ENCODE data around the gene ATL3. TPM values are rescaled to one million over a fixed set of nuclear protein-coding genes. Genes with fewer than 3 reads are reported as not detected.

The ATL3 gene
- total RNA-seq, 1 experiment from 2014 or later = 24.0 TPM

- peak within 1 kb of the TSS; percentile 71 for H3K4me2 ChIP-seq (ENCODE audit: insufficient read depth, insufficient read length, low read length)
- no peak within 1 kb of the TSS for H2BK15ac ChIP-seq (ENCODE audit: low read depth, low read length)
- Mint-ChIP-seq H3K27me3 (ENCODE audit: low read depth) (no peaks in the 10 kb centered on the region), H3K36me3 (ENCODE audit: insufficient read depth in 1 of 3, low read depth in 3 of 3) (peaks cover 0 to 6% (median 0%) of the 10 kb centered on the region in 3 experiments; a peak in 3 of 7 replicates), H3K9me3 (no peaks in the 10 kb centered on the region), H3K4me1 (peaks cover 32 to 39% of the 10 kb centered on the region in 2 experiments), H3K4me3 (peak within 1 kb of the TSS; percentile 84 to 85), H3K27ac (peak within 1 kb of the TSS in 2 of 3 experiments; percentile 18 to 93; a peak in 3 of 7 replicates)
- H3T11ph ChIP-seq (ENCODE audit: low read length) = no peak within 1 kb of the TSS
- H2BK120ac ChIP-seq (ENCODE audit: low read depth, low read length, poor library complexity, severe bottlenecking) = no peak within 1 kb of the TSS
- no peak within 1 kb of the TSS for H4K91ac ChIP-seq (ENCODE audit: insufficient read length, low read depth, low read length)
- H3K4ac ChIP-seq (ENCODE audit: low read depth, low read length) = no peak within 1 kb of the TSS
- peaks cover 8% of the 10 kb centered on the region; the same call in 1 of the 2 replicates for H3K4me1 ChIP-seq (ENCODE audit: insufficient read depth, low read length)
- no peaks in the 10 kb centered on the region for H4K20me1 ChIP-seq (ENCODE audit: control insufficient read depth, insufficient read depth, insufficient read length)
- no peak within 1 kb of the TSS for H4K8ac ChIP-seq (replicated peaks; ENCODE audit: insufficient read length, low read depth, low read length)
- no peak within 1 kb of the TSS for H3K23ac ChIP-seq (ENCODE audit: insufficient read length, low read depth, low read length)
- no peak within 1 kb of the TSS for H2AK5ac ChIP-seq (ENCODE audit: insufficient read length, low read length)
- H3K9ac ChIP-seq (ENCODE audit: extremely low read depth, insufficient read length, low read length) = peak within 1 kb of the TSS; percentile 45
- H3K79me2 ChIP-seq (ENCODE audit: insufficient read depth, low read length) = peaks cover 11% of the 10 kb centered on the region; the same call in 1 of the 2 replicates
- peak within 1 kb of the TSS; percentile 37 for H3K14ac ChIP-seq (ENCODE audit: insufficient read depth, low read length)
- no peak within 1 kb of the TSS for H2BK20ac ChIP-seq (ENCODE audit: low read depth, low read length, poor library complexity, severe bottlenecking)
- peaks cover 17% of the 10 kb centered on the region for H3K23me2 ChIP-seq (ENCODE audit: insufficient read length, low read depth, low read length, poor library complexity, severe bottlenecking)
- no peak within 1 kb of the TSS for H4K5ac ChIP-seq (ENCODE audit: insufficient read length, low read depth, low read length)
- H3K9me3 ChIP-seq (ENCODE audit: control insufficient read depth, low read depth, low read length) = no peaks in the 10 kb centered on the region
- TF ChIP-seq CTCF (conservative IDR thresholded peaks at IDR 0.05) = no peak
- H3K27me3 ChIP-seq (ENCODE audit: insufficient read depth, low read length) = no peaks in the 10 kb centered on the region
- H2BK5ac ChIP-seq (ENCODE audit: insufficient read length, low read length) = no peak within 1 kb of the TSS
- H2AFZ ChIP-seq (ENCODE audit: low read length) = no peak within 1 kb of the TSS
- peak within 1 kb of the TSS; percentile 87 for H3K18ac ChIP-seq (ENCODE audit: insufficient read length, low read depth, low read length)
- WGBS (ENCODE audit: extremely low coverage, insufficient read length, low lambda C conversion rate) = no CpG with 5 or more reads among the region's 53 CpGs
- peak; percentile 86 for DNase-seq
- H3K56ac ChIP-seq (ENCODE audit: insufficient read length, low read depth, low read length) = no peak within 1 kb of the TSS
- H3K27ac ChIP-seq (ENCODE audit: insufficient read length, low read depth, low read length) = no peak within 1 kb of the TSS
- H3K79me1 ChIP-seq (ENCODE audit: insufficient read depth, low read depth, low read length, poor library complexity, severe bottlenecking) = no peaks in the 10 kb centered on the region
- no peak within 1 kb of the TSS for H2BK12ac ChIP-seq (ENCODE audit: insufficient read length, low read depth, low read length)
These were observed 57.0 kb downstream of the ATL3 start, which contains the start of gene PLAAT3 for GRCh38 chr11:63614136-63614671. Gene PLAAT3, minus strand, starts transcription at chr11:63614433. Its CDS starts 419 bp downstream, at chr11:63614014.

Data from H9 (cell line).